ENCODE data around the gene REPS2. TPM values are rescaled to one million over a fixed set of nuclear protein-coding genes. Genes with fewer than 3 reads are reported as not detected.

Gene REPS2
- total RNA-seq, 4 donors from 2014 or later: 10.8 to 37.0 (median 17.5) TPM

DNA sequence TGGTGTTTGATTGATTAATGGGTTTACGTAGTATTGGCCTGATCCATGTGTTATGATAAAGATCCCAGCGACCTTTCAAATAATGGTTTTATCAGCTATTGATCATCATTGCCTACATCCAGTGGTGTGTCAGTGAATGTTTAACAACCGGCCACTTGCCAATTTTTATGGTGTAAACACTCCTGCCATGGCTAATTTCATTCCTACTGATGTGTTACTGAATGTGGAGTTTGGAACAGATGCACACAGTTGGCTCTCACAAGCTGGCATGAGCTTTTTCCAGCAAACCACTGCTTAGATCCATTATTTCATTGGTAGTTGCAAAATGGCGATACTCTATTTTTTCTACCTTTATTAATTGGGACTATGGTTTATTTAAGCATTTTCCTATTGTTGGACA, 139.9 kb downstream of the REPS2 start:
- Histone ChIP-seq H3K27me3 (no peaks in the 10 kb centered on the region), H3K36me3 (no peaks in the 10 kb centered on the region), H3K4me3 (no peak overlapping the region), H3K9me3 (no peaks in the 10 kb centered on the region), H3K4me1 (peaks cover 0 to 3% (median 0%) of the 10 kb centered on the region in 4 donors), H3K27ac (no peak overlapping the region)
- in situ Hi-C loops (cut with MboI; ENCODE audit: low pct_ligation_motif_present in 1 of 4, low pct_unique_long_range_greater_than_20kb in 1 of 4, low sequenced_read_pairs in 3 of 4): no loop called here
- intact Hi-C loops (cut with DNase I; ENCODE audit: low total_unique reads): no loop called here
- no peak for DNase-seq
- WGBS, 2 donors (ENCODE audit: low coverage in 1 of 2): 83 to 84% methylated on average over 1 to 4 of the region's 4 CpGs
- TF ChIP-seq POLR2A (IDR thresholded peaks at IDR 0.05) (no peak), EP300 (IDR thresholded peaks at IDR 0.05; ENCODE audit: low read depth) (no peak), POLR2AphosphoS5 (IDR thresholded peaks at IDR 0.05) (no peak)
- TF ChIP-seq, protein P1, sequence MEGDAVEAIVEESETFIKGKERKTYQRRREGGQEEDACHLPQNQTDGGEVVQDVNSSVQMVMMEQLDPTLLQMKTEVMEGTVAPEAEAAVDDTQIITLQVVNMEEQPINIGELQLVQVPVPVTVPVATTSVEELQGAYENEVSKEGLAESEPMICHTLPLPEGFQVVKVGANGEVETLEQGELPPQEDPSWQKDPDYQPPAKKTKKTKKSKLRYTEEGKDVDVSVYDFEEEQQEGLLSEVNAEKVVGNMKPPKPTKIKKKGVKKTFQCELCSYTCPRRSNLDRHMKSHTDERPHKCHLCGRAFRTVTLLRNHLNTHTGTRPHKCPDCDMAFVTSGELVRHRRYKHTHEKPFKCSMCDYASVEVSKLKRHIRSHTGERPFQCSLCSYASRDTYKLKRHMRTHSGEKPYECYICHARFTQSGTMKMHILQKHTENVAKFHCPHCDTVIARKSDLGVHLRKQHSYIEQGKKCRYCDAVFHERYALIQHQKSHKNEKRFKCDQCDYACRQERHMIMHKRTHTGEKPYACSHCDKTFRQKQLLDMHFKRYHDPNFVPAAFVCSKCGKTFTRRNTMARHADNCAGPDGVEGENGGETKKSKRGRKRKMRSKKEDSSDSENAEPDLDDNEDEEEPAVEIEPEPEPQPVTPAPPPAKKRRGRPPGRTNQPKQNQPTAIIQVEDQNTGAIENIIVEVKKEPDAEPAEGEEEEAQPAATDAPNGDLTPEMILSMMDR (IDR thresholded peaks at IDR 0.05): no peak

DNA sequence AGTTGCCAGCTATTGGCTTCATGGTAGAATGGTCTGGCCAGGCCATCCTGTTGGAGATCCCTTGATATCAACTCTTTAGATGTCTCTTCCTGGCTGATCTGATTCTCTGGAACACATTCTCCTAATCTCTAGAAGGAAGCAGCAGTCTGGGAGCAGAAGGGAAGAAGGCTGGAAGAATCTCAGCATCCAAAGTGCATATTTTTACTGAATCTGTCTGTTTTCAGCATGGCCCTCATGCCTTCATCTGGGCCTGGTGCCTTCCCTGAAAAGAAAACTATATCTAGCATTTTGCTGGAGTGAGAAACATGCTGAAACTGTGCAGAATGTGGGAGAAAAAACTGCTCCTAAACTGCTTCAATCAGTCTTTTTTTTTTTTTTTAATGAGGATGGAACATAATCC, 148.7 kb downstream of the REPS2 start:
- no peaks in the 10 kb centered on the region for H3K9me3 ChIP-seq
- no peak for DNase-seq
- H3K36me3 ChIP-seq: no peaks in the 10 kb centered on the region
- intact Hi-C loops (cut with DNase I; ENCODE audit: low total_unique reads): no loop called here
- in situ Hi-C loops (cut with MboI; ENCODE audit: low pct_ligation_motif_present in 1 of 4, low pct_unique_long_range_greater_than_20kb in 1 of 4, low sequenced_read_pairs in 3 of 4): no loop called here
- TF ChIP-seq POLR2A (IDR thresholded peaks at IDR 0.05) (no peak), POLR2AphosphoS5 (IDR thresholded peaks at IDR 0.05) (no peak), EP300 (IDR thresholded peaks at IDR 0.05; ENCODE audit: low read depth) (no peak)
- TF ChIP-seq, protein P1 (IDR thresholded peaks at IDR 0.05): no peak
- no peaks in the 10 kb centered on the region for H3K27me3 ChIP-seq
- no peaks in the 10 kb centered on the region for H3K4me1 ChIP-seq
- H3K4me3 ChIP-seq: no peak overlapping the region
- no peak overlapping the region for H3K27ac ChIP-seq

DNA sequence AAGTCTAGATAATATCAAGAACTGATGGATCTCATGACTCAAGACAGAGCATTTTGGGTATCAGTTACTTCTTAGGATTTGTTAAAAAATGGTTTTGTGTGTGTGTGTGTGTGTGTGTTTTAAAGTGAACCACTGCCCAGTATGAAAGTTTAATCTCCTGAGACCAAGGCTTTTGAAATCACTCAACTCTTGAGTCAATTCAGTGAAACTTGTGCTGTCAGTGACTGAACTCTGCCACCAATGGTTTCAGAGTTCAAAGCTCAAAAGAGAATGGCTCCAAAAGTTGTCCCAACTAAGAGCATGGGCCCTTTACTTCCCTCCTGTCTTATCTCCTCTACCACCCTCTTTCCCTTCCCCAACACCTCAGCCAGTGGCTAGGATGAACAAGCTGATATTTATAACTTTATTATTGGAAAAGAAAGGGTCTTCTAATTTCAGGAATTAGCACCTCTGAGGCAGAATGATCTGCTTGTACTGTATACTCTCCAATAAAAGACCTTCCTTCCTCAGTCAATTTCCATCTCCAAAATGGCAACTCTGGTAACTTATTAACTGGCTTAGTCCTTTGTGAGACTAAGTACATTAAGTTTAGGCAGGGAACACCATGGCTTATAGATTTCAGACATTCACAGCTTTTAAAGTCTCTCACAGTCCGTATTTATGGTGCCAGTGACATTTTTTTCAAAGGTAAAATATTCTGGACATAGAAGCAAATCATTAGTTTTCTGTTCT, 152.2 kb downstream of the REPS2 start:
- WGBS, 2 donors (ENCODE audit: low coverage in 1 of 2): 44% methylated on average over 1 of the region's 1 CpG; no CpG with 5 or more reads in 1 of the 2 donors
- no peak for DNase-seq
- TF ChIP-seq POLR2A (IDR thresholded peaks at IDR 0.05) (no peak), POLR2AphosphoS5 (IDR thresholded peaks at IDR 0.05) (no peak), EP300 (IDR thresholded peaks at IDR 0.05; ENCODE audit: low read depth) (no peak)
- TF ChIP-seq, protein P1 (IDR thresholded peaks at IDR 0.05): no peak
- in situ Hi-C loops (cut with MboI; ENCODE audit: low pct_ligation_motif_present in 1 of 4, low pct_unique_long_range_greater_than_20kb in 1 of 4, low sequenced_read_pairs in 3 of 4): no loop called here
- intact Hi-C loops (cut with DNase I; ENCODE audit: low total_unique reads): no loop called here
- Histone ChIP-seq H3K4me3 (no peak overlapping the region), H3K36me3 (no peaks in the 10 kb centered on the region), H3K4me1 (no peaks in the 10 kb centered on the region), H3K9me3 (no peaks in the 10 kb centered on the region), H3K27ac (no peak overlapping the region), H3K27me3 (no peaks in the 10 kb centered on the region)

DNA sequence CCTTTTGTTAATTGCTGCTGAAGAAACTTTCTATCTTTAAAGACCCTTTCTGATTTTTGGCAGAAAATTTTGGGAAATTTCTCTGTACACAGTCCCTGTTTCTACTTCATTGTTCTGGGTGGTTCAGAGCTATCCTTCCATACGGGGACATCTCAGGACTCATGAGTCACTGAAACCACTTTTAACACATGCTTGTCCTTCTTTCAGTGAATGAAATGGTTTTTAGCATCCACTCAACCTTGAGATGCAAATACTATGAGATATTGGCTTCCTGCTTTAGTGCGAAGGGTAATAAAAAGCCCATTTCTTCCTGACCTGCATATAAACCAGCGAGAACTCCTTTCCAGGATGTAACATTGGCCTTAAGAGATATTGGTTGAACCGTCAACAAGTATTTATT, 158.0 kb downstream of the REPS2 start:
- in situ Hi-C loops (cut with MboI; ENCODE audit: low pct_ligation_motif_present in 1 of 4, low pct_unique_long_range_greater_than_20kb in 1 of 4, low sequenced_read_pairs in 3 of 4): no loop called here
- no peak for DNase-seq
- Histone ChIP-seq H3K4me1 (no peaks in the 10 kb centered on the region), H3K4me3 (no peak overlapping the region), H3K36me3 (no peaks in the 10 kb centered on the region), H3K27ac (no peak overlapping the region), H3K9me3 (no peaks in the 10 kb centered on the region), H3K27me3 (no peaks in the 10 kb centered on the region)
- WGBS, 2 donors (ENCODE audit: low coverage in 1 of 2): 54 to 84% methylated on average over 4 of the region's 4 CpGs
- intact Hi-C loops (cut with DNase I; ENCODE audit: low total_unique reads): no loop called here
- TF ChIP-seq, protein P1 (IDR thresholded peaks at IDR 0.05): no peak

Data from transverse colon (tissue), 4 donors.